ENCODE results near the gene DTX2. TPM values are rescaled to one million over a fixed set of nuclear protein-coding genes. Genes with fewer than 3 reads are reported as not detected.
"Not testable (repeated sequence)": the region's sequence is repeated elsewhere in the genome, so short reads cannot be mapped to it uniquely, and the experiment has no call there.

Gene DTX2
- total and polyA plus RNA-seq, 2 experiments from 2014 or later, result 36.1 to 77.9 TPM

DNA sequence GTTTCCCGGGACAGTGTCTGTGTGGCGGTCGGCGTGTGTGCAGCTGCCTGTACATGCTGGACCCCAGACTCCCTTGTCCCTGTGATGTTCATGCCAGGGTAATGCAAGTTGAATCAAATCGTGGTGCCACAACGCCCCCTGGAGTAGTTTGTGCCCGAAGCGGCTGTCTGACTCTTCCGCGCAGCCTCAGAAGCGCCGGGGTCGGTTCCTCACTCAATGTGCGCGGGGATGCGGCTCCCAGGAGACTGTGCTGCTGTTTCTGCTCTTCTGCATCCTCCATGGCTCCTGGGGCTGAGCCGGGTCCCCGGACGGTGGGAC, 38.4 kb downstream of the DTX2 start:
- not testable (repeated sequence) for H3K36me3 ChIP-seq (ENCODE audit: insufficient read depth); DNase-seq (ENCODE audit: low spot score); H3F3A ChIP-seq (replicated peaks; ENCODE audit: low read depth); H3K36me3 Mint-ChIP-seq (ENCODE audit: low read depth); H3K4me1 ChIP-seq (ENCODE audit: insufficient read depth); H3K27ac ChIP-seq (ENCODE audit: low read depth); H3K4me1 Mint-ChIP-seq; H3K4me3 ChIP-seq; H3K9me3 Mint-ChIP-seq; H3K4me3 Mint-ChIP-seq; H3K27ac Mint-ChIP-seq; H3K27me3 Mint-ChIP-seq (ENCODE audit: insufficient read depth, low read depth, poor library complexity); H3K9me2 ChIP-seq (ENCODE audit: insufficient read depth); H4K20me1 ChIP-seq (replicated peaks; ENCODE audit: insufficient read depth); H3K27me3 ChIP-seq (ENCODE audit: insufficient read depth); H2AFZ ChIP-seq; H3K79me2 ChIP-seq (replicated peaks; ENCODE audit: insufficient read depth); H3K4me2 ChIP-seq
- ATAC-seq, result peak; percentile 56
- TF ChIP-seq, protein P1, sequence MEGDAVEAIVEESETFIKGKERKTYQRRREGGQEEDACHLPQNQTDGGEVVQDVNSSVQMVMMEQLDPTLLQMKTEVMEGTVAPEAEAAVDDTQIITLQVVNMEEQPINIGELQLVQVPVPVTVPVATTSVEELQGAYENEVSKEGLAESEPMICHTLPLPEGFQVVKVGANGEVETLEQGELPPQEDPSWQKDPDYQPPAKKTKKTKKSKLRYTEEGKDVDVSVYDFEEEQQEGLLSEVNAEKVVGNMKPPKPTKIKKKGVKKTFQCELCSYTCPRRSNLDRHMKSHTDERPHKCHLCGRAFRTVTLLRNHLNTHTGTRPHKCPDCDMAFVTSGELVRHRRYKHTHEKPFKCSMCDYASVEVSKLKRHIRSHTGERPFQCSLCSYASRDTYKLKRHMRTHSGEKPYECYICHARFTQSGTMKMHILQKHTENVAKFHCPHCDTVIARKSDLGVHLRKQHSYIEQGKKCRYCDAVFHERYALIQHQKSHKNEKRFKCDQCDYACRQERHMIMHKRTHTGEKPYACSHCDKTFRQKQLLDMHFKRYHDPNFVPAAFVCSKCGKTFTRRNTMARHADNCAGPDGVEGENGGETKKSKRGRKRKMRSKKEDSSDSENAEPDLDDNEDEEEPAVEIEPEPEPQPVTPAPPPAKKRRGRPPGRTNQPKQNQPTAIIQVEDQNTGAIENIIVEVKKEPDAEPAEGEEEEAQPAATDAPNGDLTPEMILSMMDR (conservative IDR thresholded peaks at IDR 0.05; ENCODE audit: low read depth in 2 of 2), result peak in 1 of 2 experiments; percentile 23; a peak in 1 of 4 replicates

DNA sequence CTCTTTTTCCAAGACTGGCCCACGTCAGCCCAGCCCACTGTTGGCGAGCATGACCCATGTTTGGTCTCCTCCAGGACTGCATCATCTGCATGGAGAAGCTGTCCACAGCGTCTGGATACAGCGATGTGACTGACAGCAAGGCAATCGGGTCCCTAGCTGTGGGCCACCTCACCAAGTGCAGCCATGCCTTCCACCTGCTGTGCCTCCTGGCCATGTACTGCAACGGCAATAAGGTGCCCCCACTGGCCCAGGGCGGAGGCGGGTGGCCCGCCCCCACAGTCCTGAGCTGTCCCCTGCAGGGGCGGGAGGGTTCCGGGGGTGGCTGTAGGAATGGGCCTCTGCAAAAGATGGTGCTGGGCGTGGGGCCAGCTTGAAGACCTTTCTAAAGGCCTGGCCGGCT, 40.7 kb downstream of the DTX2 start:
- not testable (repeated sequence) for ATAC-seq; H3K9me2 ChIP-seq (ENCODE audit: insufficient read depth); H3K27ac ChIP-seq (ENCODE audit: low read depth); DNase-seq (ENCODE audit: low spot score); H2AFZ ChIP-seq; H3K27me3 Mint-ChIP-seq (ENCODE audit: insufficient read depth, low read depth, poor library complexity); H3K9me3 Mint-ChIP-seq; H3K27me3 ChIP-seq (ENCODE audit: insufficient read depth); H3F3A ChIP-seq (replicated peaks; ENCODE audit: low read depth); H3K36me3 ChIP-seq (ENCODE audit: insufficient read depth); H3K36me3 Mint-ChIP-seq (ENCODE audit: low read depth); H3K79me2 ChIP-seq (replicated peaks; ENCODE audit: insufficient read depth); H3K4me3 ChIP-seq; H4K20me1 ChIP-seq (replicated peaks; ENCODE audit: insufficient read depth); H3K4me2 ChIP-seq; H3K4me1 ChIP-seq (ENCODE audit: insufficient read depth); H3K27ac Mint-ChIP-seq; H3K4me1 Mint-ChIP-seq; H3K4me3 Mint-ChIP-seq

DNA sequence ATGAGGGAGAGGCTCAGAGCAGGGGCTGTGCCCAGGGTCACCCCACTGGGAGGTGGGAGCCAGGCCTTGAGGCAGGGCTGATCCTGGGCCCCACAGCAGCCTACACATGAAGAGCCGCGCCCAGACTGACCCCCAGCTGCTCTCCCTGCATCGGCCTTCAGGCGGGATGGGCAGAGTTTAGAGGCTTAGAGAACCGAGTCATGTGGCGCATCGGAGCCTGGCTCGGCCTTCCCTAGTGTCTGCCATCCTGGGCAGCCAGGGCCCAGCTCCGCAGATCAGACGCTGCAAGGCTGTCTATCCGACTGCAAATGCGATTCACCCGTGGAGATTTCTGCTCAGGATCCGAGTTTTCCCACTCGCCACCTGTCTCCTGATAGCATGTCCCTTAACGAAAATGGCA, 41.3 kb downstream of the DTX2 start:
- not testable (repeated sequence) for H3K4me3 Mint-ChIP-seq; H3K9me3 Mint-ChIP-seq; H4K20me1 ChIP-seq (replicated peaks; ENCODE audit: insufficient read depth); H3K4me1 ChIP-seq (ENCODE audit: insufficient read depth); H3K9me2 ChIP-seq (ENCODE audit: insufficient read depth); H3K27ac ChIP-seq (ENCODE audit: low read depth); H3K36me3 ChIP-seq (ENCODE audit: insufficient read depth); H3K27me3 ChIP-seq (ENCODE audit: insufficient read depth); H3K4me1 Mint-ChIP-seq; H3K4me3 ChIP-seq; H3K27me3 Mint-ChIP-seq (ENCODE audit: insufficient read depth, low read depth, poor library complexity); H3K4me2 ChIP-seq; H3F3A ChIP-seq (replicated peaks; ENCODE audit: low read depth); H2AFZ ChIP-seq; H3K79me2 ChIP-seq (replicated peaks; ENCODE audit: insufficient read depth); ATAC-seq; H3K27ac Mint-ChIP-seq; H3K36me3 Mint-ChIP-seq (ENCODE audit: low read depth)
- peak; percentile 0 for DNase-seq (ENCODE audit: low spot score)

DNA sequence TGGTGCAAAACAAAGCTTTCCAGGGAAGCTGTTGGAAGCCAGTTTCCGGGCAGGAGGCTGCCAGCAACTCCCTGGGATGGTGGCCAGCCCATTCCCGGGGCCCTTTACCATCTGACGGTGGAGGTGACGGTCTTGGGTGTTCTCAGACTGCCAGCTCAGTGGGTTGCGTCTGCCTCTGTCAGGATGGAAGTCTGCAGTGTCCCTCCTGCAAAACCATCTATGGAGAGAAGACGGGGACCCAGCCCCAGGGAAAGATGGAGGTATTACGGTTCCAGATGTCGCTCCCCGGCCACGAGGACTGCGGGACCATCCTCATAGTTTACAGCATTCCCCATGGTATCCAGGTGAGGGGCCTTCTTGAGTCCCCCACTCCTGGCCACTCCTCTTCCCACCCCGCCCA, 41.7 kb downstream of the DTX2 start:
- not testable (repeated sequence) for H3K27ac ChIP-seq (ENCODE audit: low read depth); H3K4me1 Mint-ChIP-seq; H3K9me2 ChIP-seq (ENCODE audit: insufficient read depth); H3K79me2 ChIP-seq (replicated peaks; ENCODE audit: insufficient read depth); H3K4me3 ChIP-seq; H3K9me3 Mint-ChIP-seq; H3K27ac Mint-ChIP-seq; H3K27me3 ChIP-seq (ENCODE audit: insufficient read depth); H3F3A ChIP-seq (replicated peaks; ENCODE audit: low read depth); H3K4me3 Mint-ChIP-seq; H3K36me3 ChIP-seq (ENCODE audit: insufficient read depth); H3K4me2 ChIP-seq; H3K27me3 Mint-ChIP-seq (ENCODE audit: insufficient read depth, low read depth, poor library complexity); H3K36me3 Mint-ChIP-seq (ENCODE audit: low read depth); H2AFZ ChIP-seq; DNase-seq (ENCODE audit: low spot score); H4K20me1 ChIP-seq (replicated peaks; ENCODE audit: insufficient read depth); ATAC-seq; H3K4me1 ChIP-seq (ENCODE audit: insufficient read depth)

DNA sequence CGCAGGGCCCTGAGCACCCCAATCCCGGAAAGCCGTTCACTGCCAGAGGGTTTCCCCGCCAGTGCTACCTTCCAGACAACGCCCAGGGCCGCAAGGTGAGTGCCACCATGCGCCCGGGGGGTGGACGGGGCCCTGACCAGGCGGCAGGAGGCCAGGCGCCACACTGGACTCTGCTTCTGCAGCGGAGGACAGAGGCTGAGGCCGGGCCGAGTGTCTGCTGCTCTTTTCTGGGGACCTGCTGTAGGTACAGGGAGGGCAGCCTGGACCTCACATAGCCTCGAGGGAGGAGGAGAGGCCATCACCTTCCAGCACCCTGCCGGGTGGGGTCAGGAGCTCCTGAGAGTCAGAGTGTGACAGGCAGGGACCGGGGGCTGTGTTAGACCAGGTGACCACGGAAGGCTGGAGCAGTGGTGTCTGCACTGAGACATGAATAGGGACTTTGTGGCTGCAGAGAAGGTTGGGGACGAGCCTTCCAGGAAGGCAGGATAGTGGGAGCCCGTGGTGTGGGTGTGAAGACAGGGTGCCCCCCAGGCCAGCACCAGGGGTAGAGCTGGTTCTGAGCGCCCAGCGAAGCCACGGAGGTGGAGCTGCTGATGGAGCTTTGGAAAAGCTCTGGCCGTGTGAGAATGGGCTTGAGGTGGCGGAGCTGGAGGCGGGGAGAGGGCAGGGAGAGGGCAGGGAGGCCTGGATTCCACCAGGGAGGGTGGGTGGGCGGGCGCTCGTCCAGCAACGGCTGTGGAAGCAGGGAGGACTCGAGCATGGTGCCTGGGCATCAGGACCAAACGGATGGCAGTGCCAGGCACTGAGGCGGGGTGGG, 43.0 kb downstream of the DTX2 start:
- not testable (repeated sequence) for H3F3A ChIP-seq (replicated peaks; ENCODE audit: low read depth); H3K4me3 Mint-ChIP-seq; H3K36me3 ChIP-seq (ENCODE audit: insufficient read depth); H3K27me3 Mint-ChIP-seq (ENCODE audit: insufficient read depth, low read depth, poor library complexity); H3K4me1 ChIP-seq (ENCODE audit: insufficient read depth); H3K79me2 ChIP-seq (replicated peaks; ENCODE audit: insufficient read depth); H4K20me1 ChIP-seq (replicated peaks; ENCODE audit: insufficient read depth); H2AFZ ChIP-seq; H3K27ac Mint-ChIP-seq; H3K36me3 Mint-ChIP-seq (ENCODE audit: low read depth); H3K27ac ChIP-seq (ENCODE audit: low read depth); ATAC-seq; DNase-seq (ENCODE audit: low spot score); H3K9me2 ChIP-seq (ENCODE audit: insufficient read depth); H3K4me3 ChIP-seq; H3K9me3 Mint-ChIP-seq; H3K27me3 ChIP-seq (ENCODE audit: insufficient read depth); H3K4me1 Mint-ChIP-seq; H3K4me2 ChIP-seq
